DND-41 (cell line): ENCODE measurements around the gene UGT1A4.
A peak's percentile ranks its signal among the peaks of the same experiment; 100 is the strongest.

Source experiments
- ATAC-seq: fragments of 200-7000 bp; cut with Tn5 transposase; 3 replicates; pipeline ENCODE4 v1.9.1; 2021; ENCODE audit warnings: low read depth; ENCODE audit not compliant: insufficient read depth
- DNase-seq: peaks from one replicate; pipeline ENCODE4 v3.0.0-alpha.2; 2020
- H2AFZ ChIP-seq: 2 replicates; pipeline ENCODE4 v1.6.0; 2012; ENCODE audit warnings: low read depth, low read length
- H3K27ac ChIP-seq: 2 replicates; pipeline ENCODE4 v1.5.1; 2012; ENCODE audit warnings: low read length, inconsistent platforms
- H3K27me3 ChIP-seq: fragments of 200-600 bp; sonication (generic); 2 replicates; pipeline ENCODE4 v1.6.0; 2012; ENCODE audit warnings: low read length, mild to moderate bottlenecking, inconsistent platforms; ENCODE audit not compliant: insufficient read depth, poor library complexity
- H3K36me3 ChIP-seq: 2 replicates; pipeline ENCODE4 v1.5.1; 2012; ENCODE audit warnings: low read length, inconsistent platforms; ENCODE audit not compliant: insufficient read depth
- H3K4me1 ChIP-seq: 2 replicates; pipeline ENCODE4 v1.5.1; 2012; ENCODE audit warnings: mild to moderate bottlenecking, low read length; ENCODE audit not compliant: insufficient read depth
- H3K4me2 ChIP-seq: 2 replicates; pipeline ENCODE4 v1.6.0; 2012; ENCODE audit warnings: mild to moderate bottlenecking, moderate library complexity, low read length, inconsistent platforms; ENCODE audit not compliant: insufficient read depth
- H3K4me3 ChIP-seq, 2 experiments: fragments of 200-600 bp in 1 of 2; shearing (Covaris generic) in 1 of 2; 2 replicates each; pipeline ENCODE4 v1.5.1; 2012 to 2016; ENCODE audit warnings: inconsistent platforms in 2 of 2, low read length in 2 of 2, mild to moderate bottlenecking in 2 of 2, low read depth in 1 of 2, moderate library complexity in 1 of 2
- H3K79me2 ChIP-seq: 2 replicates; pipeline ENCODE4 v1.6.0; 2012; ENCODE audit warnings: low read length, inconsistent platforms; ENCODE audit not compliant: insufficient read depth
- H3K9ac ChIP-seq: 2 replicates; pipeline ENCODE4 v1.6.0; 2012; ENCODE audit warnings: low read depth, mild to moderate bottlenecking, inconsistent platforms, low read length, moderate library complexity
- H3K9me3 ChIP-seq: 2 replicates; pipeline ENCODE4 v1.5.1; 2012; ENCODE audit warnings: low read length, moderate library complexity, mild to moderate bottlenecking, inconsistent platforms; ENCODE audit not compliant: insufficient read depth, severe bottlenecking
- H4K20me1 ChIP-seq: 2 replicates; pipeline ENCODE4 v1.6.0; 2012; ENCODE audit warnings: low read length; ENCODE audit not compliant: insufficient read depth
- CTCF ChIP-seq: IDR thresholded peaks from 2 replicates; pipeline ENCODE4 v1.5.1; 2012; ENCODE audit warnings: borderline replicate concordance, low read length, moderate library complexity, mild to moderate bottlenecking; ENCODE audit not compliant: poor library complexity, severe bottlenecking; ENCODE audit errors: extremely low read depth
- EZH2 ChIP-seq: IDR thresholded peaks from 3 replicates; pipeline ENCODE4 v1.6.1; 2012; ENCODE audit warnings: borderline replicate concordance, low read depth, mild to moderate bottlenecking, moderate library complexity, low read length, inconsistent platforms; ENCODE audit not compliant: severe bottlenecking

The UGT1A4 gene

DNA sequence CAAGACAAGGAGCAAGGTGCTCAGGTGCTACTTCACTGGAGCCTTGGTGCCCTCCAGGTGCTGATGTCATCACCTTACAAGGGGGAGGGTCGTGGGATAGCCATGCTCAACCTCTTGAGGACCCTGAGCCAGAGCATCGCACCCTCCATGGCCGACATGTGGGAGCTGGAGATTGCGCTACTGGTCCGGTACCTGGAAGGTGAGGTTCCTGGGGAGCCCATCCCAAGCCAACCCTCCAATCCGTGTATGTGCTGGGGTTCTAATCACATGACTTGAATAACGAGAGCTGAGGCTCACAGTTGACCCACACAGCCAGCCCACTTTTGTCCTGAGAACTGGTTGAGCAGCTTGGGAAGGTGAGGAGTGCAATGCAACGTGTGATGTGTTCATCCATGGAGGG lies 85.5 kb downstream of the UGT1A4 start:
- Histone ChIP-seq H3K9ac (no peak overlapping the region), H3K27me3 (peaks cover 19% of the 10 kb centered on the region), H2AFZ (no peak overlapping the region), H3K4me2 (no peak overlapping the region), H3K79me2 (no peaks in the 10 kb centered on the region), H3K27ac (no peak overlapping the region), H3K4me1 (no peaks in the 10 kb centered on the region), H3K9me3 (no peaks in the 10 kb centered on the region), H3K4me3 (no peak overlapping the region), H4K20me1 (peaks cover 3% of the 10 kb centered on the region; the same call in 1 of the 2 replicates), H3K36me3 (no peaks in the 10 kb centered on the region)
- TF ChIP-seq CTCF (no peak), EZH2 (no peak)
- ATAC-seq (no peak), DNase-seq (no peak)

DNA sequence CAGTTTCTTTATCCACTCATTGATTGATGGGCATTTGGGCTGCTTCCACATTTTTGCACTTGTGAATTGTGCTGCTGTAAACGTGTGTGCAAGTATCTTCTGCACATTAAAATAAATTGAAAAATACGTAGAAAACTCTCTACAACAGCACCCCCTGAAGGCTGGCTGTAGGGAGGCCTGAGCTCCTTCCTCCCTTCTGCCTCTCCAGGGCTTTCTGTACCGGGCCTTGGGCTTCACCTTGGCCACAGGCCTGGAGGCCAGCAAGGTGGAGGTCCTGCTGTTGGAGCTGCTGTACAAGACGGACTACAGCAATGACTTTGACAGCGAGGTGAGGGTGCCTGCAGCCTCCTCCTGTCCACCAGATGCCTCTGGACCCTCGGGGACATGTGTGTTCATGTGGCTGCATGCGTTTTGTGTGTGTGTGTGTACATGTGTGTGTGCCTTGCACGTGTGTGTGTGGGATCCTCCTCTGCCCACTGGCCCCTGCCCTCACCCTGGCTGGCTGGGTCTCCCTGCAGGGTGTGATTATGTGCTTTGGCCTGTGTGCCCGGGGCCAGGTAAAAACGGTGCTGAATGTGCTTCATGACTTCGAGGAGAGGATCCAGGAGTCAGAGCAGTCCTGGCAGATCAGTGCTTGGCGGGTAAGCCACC lies 88.8 kb downstream of the UGT1A4 start:
- H3K4me3 ChIP-seq = no peak overlapping the region
- no peak overlapping the region for H3K9ac ChIP-seq
- ATAC-seq = no peak
- no peak overlapping the region for H3K27ac ChIP-seq
- TF ChIP-seq EZH2 (no peak), CTCF (peak; percentile 18)
- H3K4me1 ChIP-seq = no peaks in the 10 kb centered on the region
- H3K36me3 ChIP-seq = no peaks in the 10 kb centered on the region
- no peaks in the 10 kb centered on the region for H3K79me2 ChIP-seq
- H3K27me3 ChIP-seq = peaks cover 36% of the 10 kb centered on the region
- no peak overlapping the region for H2AFZ ChIP-seq
- no peak overlapping the region for H3K4me2 ChIP-seq
- no peak for DNase-seq
- peaks cover 3% of the 10 kb centered on the region; the same call in 1 of the 2 replicates for H4K20me1 ChIP-seq
- no peaks in the 10 kb centered on the region for H3K9me3 ChIP-seq

GRCh38 chr2:233807966-233808935 lies 89.7 kb downstream of the UGT1A4 start:
- TF ChIP-seq CTCF (no peak), EZH2 (no peak)
- Histone ChIP-seq H3K9ac (no peak overlapping the region), H3K27ac (no peak overlapping the region), H3K4me3 (no peak overlapping the region), H3K4me2 (no peak overlapping the region), H3K36me3 (no peaks in the 10 kb centered on the region), H3K9me3 (no peaks in the 10 kb centered on the region), H4K20me1 (peaks cover 3% of the 10 kb centered on the region; the same call in 1 of the 2 replicates), H3K79me2 (no peaks in the 10 kb centered on the region), H3K4me1 (no peaks in the 10 kb centered on the region), H2AFZ (no peak overlapping the region), H3K27me3 (peaks cover 36% of the 10 kb centered on the region)
- ATAC-seq (no peak), DNase-seq (no peak)
